ENCODE measurements around the gene OBSCN. TPM values are rescaled to one million over a fixed set of nuclear protein-coding genes. Genes with fewer than 3 reads are reported as not detected.

The OBSCN gene
- total RNA-seq, 6 experiments from 2014 or later: 0.27 to 1.8 (median 0.53) TPM

DNA sequence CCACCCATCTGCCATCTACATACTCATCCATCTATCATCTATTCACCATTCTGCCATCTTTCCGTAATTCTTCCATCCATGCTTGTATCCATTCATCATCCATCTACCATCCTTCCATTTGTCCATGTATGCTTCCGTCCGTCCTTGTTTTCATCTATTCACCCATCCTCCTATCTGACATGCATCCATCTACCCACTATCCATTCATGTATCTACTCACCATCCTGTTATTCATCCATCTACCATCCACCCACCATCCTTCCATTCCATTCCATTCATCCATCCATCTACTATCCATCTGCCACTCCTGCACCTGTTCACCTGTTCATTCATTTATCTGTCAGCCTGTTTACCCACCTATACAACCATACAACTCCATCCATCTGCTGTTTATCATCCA lies 112.5 kb downstream of the OBSCN start:
- Mint-ChIP-seq H3K9me3 (peaks cover 6% of the 10 kb centered on the region), H3K27ac (no peak overlapping the region), H3K27me3 (ENCODE audit: insufficient read depth) (no peaks in the 10 kb centered on the region), H3K4me1 (ENCODE audit: low read depth) (no peaks in the 10 kb centered on the region), H3K36me3 (ENCODE audit: low read depth) (no peaks in the 10 kb centered on the region), H3K4me3 (no peak overlapping the region)
- DNase-seq: no peak
- TF ChIP-seq, protein P1, sequence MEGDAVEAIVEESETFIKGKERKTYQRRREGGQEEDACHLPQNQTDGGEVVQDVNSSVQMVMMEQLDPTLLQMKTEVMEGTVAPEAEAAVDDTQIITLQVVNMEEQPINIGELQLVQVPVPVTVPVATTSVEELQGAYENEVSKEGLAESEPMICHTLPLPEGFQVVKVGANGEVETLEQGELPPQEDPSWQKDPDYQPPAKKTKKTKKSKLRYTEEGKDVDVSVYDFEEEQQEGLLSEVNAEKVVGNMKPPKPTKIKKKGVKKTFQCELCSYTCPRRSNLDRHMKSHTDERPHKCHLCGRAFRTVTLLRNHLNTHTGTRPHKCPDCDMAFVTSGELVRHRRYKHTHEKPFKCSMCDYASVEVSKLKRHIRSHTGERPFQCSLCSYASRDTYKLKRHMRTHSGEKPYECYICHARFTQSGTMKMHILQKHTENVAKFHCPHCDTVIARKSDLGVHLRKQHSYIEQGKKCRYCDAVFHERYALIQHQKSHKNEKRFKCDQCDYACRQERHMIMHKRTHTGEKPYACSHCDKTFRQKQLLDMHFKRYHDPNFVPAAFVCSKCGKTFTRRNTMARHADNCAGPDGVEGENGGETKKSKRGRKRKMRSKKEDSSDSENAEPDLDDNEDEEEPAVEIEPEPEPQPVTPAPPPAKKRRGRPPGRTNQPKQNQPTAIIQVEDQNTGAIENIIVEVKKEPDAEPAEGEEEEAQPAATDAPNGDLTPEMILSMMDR (IDR thresholded peaks at IDR 0.05): no peak

DNA sequence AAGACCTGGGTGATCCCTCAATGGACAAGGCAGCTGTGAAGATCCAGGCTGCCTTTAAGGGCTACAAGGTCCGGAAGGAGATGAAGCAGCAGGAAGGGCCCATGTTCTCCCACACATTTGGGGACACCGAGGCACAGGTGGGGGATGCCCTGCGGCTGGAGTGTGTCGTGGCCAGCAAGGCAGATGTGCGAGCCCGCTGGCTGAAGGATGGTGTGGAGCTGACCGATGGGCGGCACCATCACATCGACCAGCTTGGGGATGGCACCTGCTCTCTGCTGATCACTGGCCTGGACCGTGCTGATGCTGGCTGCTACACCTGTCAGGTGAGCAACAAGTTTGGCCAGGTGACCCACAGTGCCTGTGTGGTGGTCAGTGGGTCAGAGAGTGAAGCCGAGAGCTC lies 113.6 kb downstream of the OBSCN start:
- peaks cover 4% of the 10 kb centered on the region; the same call in 1 of the 2 replicates for H3K9me3 Mint-ChIP-seq
- H3K27me3 Mint-ChIP-seq (ENCODE audit: insufficient read depth): no peaks in the 10 kb centered on the region
- no peak for DNase-seq
- no peak overlapping the region for H3K4me3 Mint-ChIP-seq
- TF ChIP-seq, protein P1 (IDR thresholded peaks at IDR 0.05): no peak
- no peaks in the 10 kb centered on the region for H3K4me1 Mint-ChIP-seq (ENCODE audit: low read depth)
- H3K27ac Mint-ChIP-seq: no peak overlapping the region
- H3K36me3 Mint-ChIP-seq (ENCODE audit: low read depth): no peaks in the 10 kb centered on the region

DNA sequence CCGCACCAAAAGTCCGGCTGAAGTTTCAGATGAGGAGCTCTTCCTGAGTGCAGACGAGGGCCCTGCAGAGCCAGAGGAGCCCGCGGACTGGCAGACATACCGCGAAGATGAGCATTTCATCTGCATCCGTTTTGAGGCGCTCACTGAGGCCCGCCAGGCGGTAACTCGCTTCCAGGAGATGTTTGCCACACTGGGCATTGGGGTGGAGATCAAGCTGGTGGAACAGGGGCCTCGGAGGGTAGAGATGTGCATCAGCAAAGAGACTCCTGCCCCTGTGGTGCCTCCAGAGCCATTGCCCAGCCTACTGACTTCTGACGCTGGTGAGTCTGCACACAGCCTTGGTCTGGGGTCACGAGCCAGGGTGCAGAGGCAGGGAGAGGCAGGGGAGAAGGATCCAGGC lies 114.1 kb downstream of the OBSCN start:
- Mint-ChIP-seq H3K4me3 (no peak overlapping the region), H3K4me1 (ENCODE audit: low read depth) (no peaks in the 10 kb centered on the region), H3K27ac (no peak overlapping the region), H3K36me3 (ENCODE audit: low read depth) (no peaks in the 10 kb centered on the region), H3K9me3 (peaks cover 4% of the 10 kb centered on the region; the same call in 1 of the 2 replicates), H3K27me3 (ENCODE audit: insufficient read depth) (no peaks in the 10 kb centered on the region)
- no peak for DNase-seq
- TF ChIP-seq, protein P1 (IDR thresholded peaks at IDR 0.05): no peak

DNA sequence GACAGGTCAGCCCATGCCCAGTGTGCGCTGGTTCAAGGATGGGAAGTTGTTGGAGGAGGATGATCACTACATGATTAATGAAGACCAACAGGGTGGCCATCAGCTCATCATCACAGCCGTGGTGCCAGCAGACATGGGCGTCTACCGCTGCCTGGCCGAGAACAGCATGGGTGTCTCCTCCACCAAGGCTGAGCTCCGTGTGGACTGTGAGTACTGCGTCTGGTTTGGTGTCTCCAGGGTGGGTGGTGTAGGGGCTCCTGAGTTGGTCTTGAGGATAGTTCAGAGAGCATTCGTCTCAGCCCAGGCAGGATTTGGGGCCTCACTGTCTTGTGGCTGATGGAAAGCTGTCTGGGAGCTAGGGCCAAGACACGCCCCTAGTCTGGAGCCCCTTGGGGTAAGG lies 115.6 kb downstream of the OBSCN start:
- Mint-ChIP-seq H3K36me3 (ENCODE audit: low read depth) (no peaks in the 10 kb centered on the region), H3K27me3 (ENCODE audit: insufficient read depth) (no peaks in the 10 kb centered on the region), H3K4me1 (ENCODE audit: low read depth) (no peaks in the 10 kb centered on the region), H3K9me3 (peaks cover 4% of the 10 kb centered on the region; the same call in 1 of the 2 replicates), H3K27ac (no peak overlapping the region), H3K4me3 (no peak overlapping the region)
- no peak for DNase-seq
- TF ChIP-seq, protein P1 (IDR thresholded peaks at IDR 0.05): no peak

DNA sequence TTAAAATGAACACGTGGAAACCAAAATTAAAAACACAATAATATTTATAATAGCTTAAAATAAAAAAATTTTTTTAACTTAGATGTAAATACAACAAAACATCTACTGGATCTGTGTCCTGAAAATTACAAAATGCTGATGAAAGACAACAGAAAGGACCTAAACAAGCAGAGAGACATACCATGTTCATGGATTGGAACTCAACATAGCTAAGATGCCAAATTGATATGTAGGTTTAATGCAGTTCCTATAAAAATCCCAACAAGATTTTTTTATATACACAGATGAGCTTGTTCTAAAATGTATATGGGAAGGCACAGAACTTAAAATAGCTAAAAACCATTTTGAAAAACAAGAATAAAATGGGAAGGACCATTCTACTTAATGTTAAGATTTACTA lies 117.4 kb downstream of the OBSCN start:
- H3K4me3 Mint-ChIP-seq: no peak overlapping the region
- DNase-seq: no peak
- no peaks in the 10 kb centered on the region for H3K36me3 Mint-ChIP-seq (ENCODE audit: low read depth)
- TF ChIP-seq, protein P1 (IDR thresholded peaks at IDR 0.05): no peak
- peaks cover 4% of the 10 kb centered on the region; the same call in 1 of the 2 replicates for H3K9me3 Mint-ChIP-seq
- no peaks in the 10 kb centered on the region for H3K27me3 Mint-ChIP-seq (ENCODE audit: insufficient read depth)
- H3K27ac Mint-ChIP-seq: no peak overlapping the region
- H3K4me1 Mint-ChIP-seq (ENCODE audit: low read depth): no peaks in the 10 kb centered on the region

DNA sequence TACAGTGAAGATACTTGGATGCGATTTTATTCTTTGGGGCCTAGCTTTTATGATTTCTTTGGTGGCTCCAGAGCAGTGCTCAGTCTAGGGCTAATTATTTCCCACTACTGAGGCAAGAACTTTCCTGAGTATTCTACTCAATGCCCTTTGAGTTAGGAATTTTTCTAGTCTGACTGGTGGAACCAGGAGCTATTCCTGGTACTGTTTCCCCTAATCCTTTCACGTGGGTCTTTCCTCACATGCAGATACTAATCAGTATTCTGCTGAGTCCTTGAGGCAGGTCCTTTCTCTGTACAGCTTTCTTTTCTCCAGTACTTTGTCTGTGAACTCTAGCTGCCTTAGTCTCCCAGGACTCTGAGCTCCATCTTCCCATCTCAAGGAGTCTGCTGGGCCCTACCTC lies 122.0 kb downstream of the OBSCN start:
- H3K4me3 Mint-ChIP-seq: no peak overlapping the region
- H3K4me1 Mint-ChIP-seq (ENCODE audit: low read depth): no peaks in the 10 kb centered on the region
- no peak for DNase-seq
- H3K27ac Mint-ChIP-seq: no peak overlapping the region
- H3K36me3 Mint-ChIP-seq (ENCODE audit: low read depth): no peaks in the 10 kb centered on the region
- H3K27me3 Mint-ChIP-seq (ENCODE audit: insufficient read depth): no peaks in the 10 kb centered on the region; the same call in 1 of the 2 replicates
- 0 out of 2 replicates have a peak, but pooled peaks cover 3% of the 10 kb centered on the region for H3K9me3 Mint-ChIP-seq
- TF ChIP-seq, protein P1 (IDR thresholded peaks at IDR 0.05): no peak
